WTC11 (cell line): ENCODE measurements around the gene CCNL1. TPM values are rescaled to one million over a fixed set of nuclear protein-coding genes. Genes with fewer than 3 reads are reported as not detected.

ENCODE experiments used
- ATF3 ChIP-seq: sonication (generic); formaldehyde crosslinking; conservative IDR thresholded peaks from 2 replicates; pipeline ENCODE4 v1.8.1; 2022; ENCODE audit warnings: mild to moderate bottlenecking, missing genetic modification reagents
- CREB1 ChIP-seq: sonication (generic); formaldehyde crosslinking; IDR thresholded peaks from 2 replicates; pipeline ENCODE4 v1.8.0; 2023; ENCODE audit warnings: mild to moderate bottlenecking, missing genetic modification reagents
- ERG ChIP-seq: fragments of 250-450 bp; sonication (Bioruptor Pico); IDR thresholded peaks from 2 replicates; pipeline ENCODE4 v1.8.0; 2021; ENCODE audit warnings: mild to moderate bottlenecking
- FOXK1 ChIP-seq: sonication (generic); formaldehyde crosslinking; IDR thresholded peaks from 2 replicates; pipeline ENCODE4 v1.8.0; 2022; ENCODE audit warnings: mild to moderate bottlenecking, moderate library complexity, missing genetic modification reagents
- IRF1 ChIP-seq: sonication (generic); formaldehyde crosslinking; IDR thresholded peaks from 2 replicates; pipeline ENCODE4 v1.8.0; 2023; ENCODE audit warnings: missing genetic modification reagents
- NR2C2 ChIP-seq: sonication (generic); formaldehyde crosslinking; IDR thresholded peaks from 2 replicates; pipeline ENCODE4 v1.8.0; 2022; ENCODE audit warnings: mild to moderate bottlenecking, missing genetic modification reagents
- NR3C1 ChIP-seq: sonication (generic); formaldehyde crosslinking; conservative IDR thresholded peaks from 2 replicates; pipeline ENCODE4 v1.8.1; 2023; ENCODE audit warnings: low read depth, mild to moderate bottlenecking, missing genetic modification reagents
- STAT6 ChIP-seq: sonication (generic); formaldehyde crosslinking; conservative IDR thresholded peaks from 2 replicates; pipeline ENCODE4 v1.8.1; 2023; ENCODE audit warnings: mild to moderate bottlenecking, low read depth, missing genetic modification reagents, moderate library complexity
- TEAD4 ChIP-seq: sonication (generic); formaldehyde crosslinking; IDR thresholded peaks from 2 replicates; pipeline ENCODE4 v1.8.0; 2022; ENCODE audit warnings: mild to moderate bottlenecking, missing genetic modification reagents
- USF1 ChIP-seq: sonication (generic); formaldehyde crosslinking; IDR thresholded peaks from 2 replicates; pipeline ENCODE4 v1.8.0; 2022; ENCODE audit warnings: mild to moderate bottlenecking, missing genetic modification reagents
- ZMAT4 ChIP-seq: fragments of 250-450 bp; sonication (Bioruptor Pico); IDR thresholded peaks from 2 replicates; pipeline ENCODE4 v1.9.0; 2021; ENCODE audit warnings: mild to moderate bottlenecking
- ZNF232 ChIP-seq: sonication (generic); formaldehyde crosslinking; IDR thresholded peaks from 2 replicates; pipeline ENCODE4 v1.8.0; 2022; ENCODE audit warnings: mild to moderate bottlenecking, missing genetic modification reagents
- ZNF532 ChIP-seq: fragments of 250-450 bp; sonication (Bioruptor Pico); IDR thresholded peaks from 2 replicates; pipeline ENCODE4 v1.9.0; 2021; ENCODE audit warnings: mild to moderate bottlenecking, borderline replicate concordance
- ZSCAN18 ChIP-seq: fragments of 250-450 bp; sonication (Bioruptor Pico); IDR thresholded peaks from 2 replicates; pipeline ENCODE4 v2.1.2; 2022; ENCODE audit warnings: mild to moderate bottlenecking, moderate library complexity
- total RNA-seq: library from RNA; stranded (reverse); gene quantifications from 3 replicates; pipeline ENCODE4 v1.2.3, GENCODE V29; 2021

CCNL1 gene
- total RNA-seq, 1 experiment from 2014 or later, result 79.6 TPM

GRCh38 chr3:157145606-157146322 lies 14.2 kb downstream of the CCNL1 start (continued):
- TF ChIP-seq ZNF532 (no peak), STAT6 (CRISPR knock-in tag) (no peak), CREB1 (CRISPR knock-in tag) (no peak), NR2C2 (CRISPR knock-in tag) (no peak), NR3C1 (CRISPR knock-in tag) (no peak), FOXK1 (CRISPR knock-in tag) (no peak), ATF3 (CRISPR knock-in tag) (no peak), IRF1 (CRISPR knock-in tag) (no peak), ZNF232 (CRISPR knock-in tag) (no peak), TEAD4 (CRISPR knock-in tag) (no peak), USF1 (no peak), ERG (CRISPR knock-in tag) (no peak), ZSCAN18 (CRISPR knock-in tag) (no peak), ZMAT4 (no peak)
